Stimulated activated CD4-positive, alpha-beta T cell treated with anti-CD3 and anti-CD28 coated beads, Interleukin-1b, Interleukin-23, amount 100 ng/mL, for 4 hours (primary cell): ENCODE data around the gene OR3A2.
"Not testable (repeated sequence)": the region's sequence is repeated elsewhere in the genome, so short reads cannot be mapped to it uniquely, and the experiment has no call there.

Source experiments
- DNase-seq, 2 donors: peaks; one replicate each; pipeline ENCODE4 v3.0.0-alpha.2; 2020; ENCODE audit warnings: low read depth in 2 of 2

OR3A2 gene

GRCh38 chr17:3293548-3293947 is 92.6 kb downstream of the OR3A2 start:
- DNase-seq = not testable (repeated sequence)

GRCh38 chr17:3282901-3283300 is 103.2 kb downstream of the OR3A2 start:
- DNase-seq = no peak

GRCh38 chr17:3276126-3276525 is 110.0 kb downstream of the OR3A2 start:
- DNase-seq = no peak

GRCh38 chr17:3271072-3271848 is 114.8 kb downstream of the OR3A2 start:
- no peak for DNase-seq

- no peak for DNase-seq
Observed at GRCh38 chr17:3260600-3260999, 125.5 kb downstream of the OR3A2 start.

GRCh38 chr17:3260163-3260562 is 125.9 kb downstream of the OR3A2 start:
- DNase-seq = no peak

GRCh38 chr17:3256575-3256974 is 129.5 kb downstream of the OR3A2 start:
- no peak for DNase-seq

GRCh38 chr17:3249013-3249412 is 137.1 kb downstream of the OR3A2 start:
- DNase-seq = not testable (repeated sequence)

- not testable (repeated sequence) for DNase-seq
Observed at GRCh38 chr17:3244841-3245240, 141.3 kb downstream of the OR3A2 start.

- not testable (repeated sequence) for DNase-seq
Observed at GRCh38 chr17:3241044-3241443, 145.1 kb downstream of the OR3A2 start.

- not testable (repeated sequence) for DNase-seq
Observed at GRCh38 chr17:3238685-3239084, 147.4 kb downstream of the OR3A2 start.

GRCh38 chr17:3232300-3232699 is 153.8 kb downstream of the OR3A2 start:
- DNase-seq = not testable (repeated sequence)
